Esophagus muscularis mucosa (tissue), 4 donors: ENCODE measurements around the gene TDRD6. TPM values are rescaled to one million over a fixed set of nuclear protein-coding genes. Genes with fewer than 3 reads are reported as not detected.

ENCODE experiments used
- DNase-seq: peaks from one replicate; pipeline ENCODE4 v3.0.0-alpha.2; 2017; ENCODE audit errors: extremely low spot score
- H3K27ac ChIP-seq, 4 donors: fragments of 200-600 bp; sonication (generic); replicated peaks in 1 of 4; 1 replicate in 3 of 4; 2 replicates in 1 of 4; pipeline ENCODE4 v1.5.1; 2016 to 2019; ENCODE audit warnings: mild to moderate bottlenecking in 1 of 4
- H3K27me3 ChIP-seq, 4 donors: fragments of 200-600 bp; sonication (generic); one replicate each; pipeline versions ENCODE4 v1.5.1 to v1.6.0; 2016 to 2019
- H3K36me3 ChIP-seq, 4 donors: fragments of 200-600 bp; sonication (generic); one replicate each; pipeline ENCODE4 v1.5.1; 2016 to 2019
- H3K4me1 ChIP-seq, 4 donors: fragments of 200-600 bp; sonication (generic); one replicate each; pipeline ENCODE4 v1.5.1; 2016 to 2019
- H3K4me3 ChIP-seq, 4 donors: fragments of 200-600 bp; sonication (generic); 1 replicate in 2 of 4; 2 replicates in 2 of 4; pipeline ENCODE4 v1.5.1; 2016 to 2019; ENCODE audit warnings: mild to moderate bottlenecking in 4 of 4, moderate library complexity in 1 of 4
- H3K9me3 ChIP-seq, 4 donors: fragments of 200-600 bp; sonication (generic); 1 replicate in 3 of 4; 2 replicates in 1 of 4; pipeline ENCODE4 v1.5.1; 2016 to 2019
- CTCF ChIP-seq, 3 experiments: fragments of 200-600 bp in 2 of 3; fragments of 450-650 bp in 1 of 3; sonication (generic) in 2 of 3; IDR thresholded peaks; one replicate each; pipeline ENCODE4 v1.5.1; 2017 to 2019; ENCODE audit warnings: antibody characterized with exemption in 3 of 3, mild to moderate bottlenecking in 2 of 3, moderate library complexity in 1 of 3
- EP300 ChIP-seq: sonication (generic); formaldehyde crosslinking; IDR thresholded peaks from one replicate; pipeline ENCODE4 v1.6.1; 2017; ENCODE audit warnings: antibody characterized with exemption
- POLR2A ChIP-seq: fragments of 450-650 bp; IDR thresholded peaks from one replicate; pipeline ENCODE4 v1.6.1; 2017; ENCODE audit warnings: antibody characterized with exemption, moderate library complexity, mild to moderate bottlenecking, low read depth
- POLR2AphosphoS5 ChIP-seq, 2 donors: sonication (generic); formaldehyde crosslinking; IDR thresholded peaks; one replicate each; pipeline ENCODE4 v1.6.1; 2017; ENCODE audit warnings: antibody characterized with exemption in 2 of 2
- WGBS: methylation state at CpG from one replicate; pipeline ENCODE4 v1.1.5; 2018; 5-methylcytosine and 5-hydroxymethylcytosine counted together
- intact Hi-C: fragments of 100-400 bp; cut with DNase I; formaldehyde crosslinking; loops from one replicate; pipeline ENCODE4 v1.15.1; 2023
- total RNA-seq, 4 donors: library from RNA; depleted of rRNA; stranded (reverse); fragments of >200 nt; gene quantifications; one replicate each; pipeline versions ENCODE4 v1.1.0 to v1.2.1, GENCODE V29; 2016

Gene TDRD6
- total RNA-seq, 4 donors from 2014 or later, result 0.13 to 2.1 (median 0.74) TPM

DNA sequence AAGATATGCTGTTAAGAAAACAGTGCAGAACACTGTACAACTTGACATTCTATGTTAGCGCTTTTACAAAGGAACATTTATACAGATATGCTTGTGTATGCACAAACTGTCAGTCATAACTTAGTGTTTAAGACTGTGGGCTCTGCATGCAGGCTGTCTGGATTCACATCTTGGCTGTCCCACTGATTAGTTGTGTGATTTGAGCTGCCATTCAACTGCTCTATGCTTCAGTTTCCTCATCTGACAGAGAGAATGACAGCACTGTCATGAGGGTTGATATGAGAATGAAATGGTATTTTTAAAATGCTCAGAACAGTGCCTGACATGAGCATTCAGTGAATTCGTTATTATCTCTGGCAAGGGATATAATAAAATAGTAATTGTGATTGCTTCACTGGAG, 26.2 kb upstream of the TDRD6 start:
- no peaks in the 10 kb centered on the region for H3K27me3 ChIP-seq
- no peak overlapping the region for H3K4me3 ChIP-seq
- intact Hi-C loops, result no loop called here
- no peaks in the 10 kb centered on the region for H3K9me3 ChIP-seq
- whole genome bisulfite sequencing, result 83% methylated on average over 2 of the region's 2 CpGs
- peaks cover 0 to 66% (median 23%) of the 10 kb centered on the region in 4 donors for H3K36me3 ChIP-seq
- DNase-seq, result no peak
- TF ChIP-seq CTCF (IDR thresholded peaks at IDR 0.05) (no peak), EP300 (no peak), POLR2AphosphoS5 (IDR thresholded peaks at IDR 0.05) (no peak), POLR2A (no peak)
- H3K27ac ChIP-seq, result no peak overlapping the region
- peaks cover 0 to 5% (median 0%) of the 10 kb centered on the region in 4 donors for H3K4me1 ChIP-seq

DNA sequence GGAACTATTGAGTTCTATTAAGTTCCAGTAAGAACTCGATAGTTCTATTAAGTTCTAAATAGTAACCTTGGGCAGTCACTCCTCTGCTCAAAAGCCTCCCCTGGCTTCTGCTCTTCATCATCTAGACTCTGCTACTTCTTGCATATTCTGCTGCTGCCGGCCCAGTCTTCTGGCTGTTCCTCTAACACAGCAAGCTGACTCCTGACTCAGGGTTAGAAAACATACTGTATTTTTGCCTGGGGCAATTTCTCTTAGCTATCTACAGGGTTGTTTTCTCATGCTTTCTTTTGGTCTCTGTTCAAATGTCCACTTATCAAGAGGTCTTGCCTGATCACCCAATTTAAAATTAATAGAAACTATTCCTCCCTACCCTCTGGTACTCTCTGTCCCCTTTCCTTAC, 20.3 kb upstream of the TDRD6 start:
- Histone ChIP-seq H3K27ac (no peak overlapping the region), H3K36me3 (peaks cover 0 to 86% (median 47%) of the 10 kb centered on the region in 4 donors), H3K4me3 (no peak overlapping the region), H3K27me3 (no peaks in the 10 kb centered on the region), H3K9me3 (no peaks in the 10 kb centered on the region), H3K4me1 (no peaks in the 10 kb centered on the region)
- intact Hi-C loops, result no loop called here
- 98% methylated on average over 2 of the region's 2 CpGs for WGBS
- no peak for DNase-seq
- TF ChIP-seq CTCF (IDR thresholded peaks at IDR 0.05) (no peak), EP300 (no peak), POLR2AphosphoS5 (IDR thresholded peaks at IDR 0.05) (no peak), POLR2A (no peak)

DNA sequence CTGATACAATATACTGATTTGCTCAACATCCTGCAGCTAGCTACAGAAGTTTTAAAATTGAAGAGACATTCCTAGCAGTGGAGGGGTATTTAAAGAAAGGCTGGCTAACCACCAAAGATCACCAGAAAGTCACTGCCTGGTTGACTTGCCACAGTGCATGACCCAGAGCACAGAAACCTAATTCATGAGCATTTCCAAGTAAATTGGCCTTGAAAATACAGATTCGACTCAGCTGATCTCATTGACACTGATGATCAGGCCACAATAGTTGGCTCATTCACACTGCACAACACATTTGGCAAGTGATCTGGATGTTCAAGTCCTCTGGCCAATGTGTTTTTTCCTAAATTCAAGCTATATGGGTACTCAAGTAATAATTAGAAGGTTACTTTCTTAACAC, 13.3 kb upstream of the TDRD6 start:
- no peak for TF ChIP-seq POLR2AphosphoS5 (IDR thresholded peaks at IDR 0.05)
- no peak for DNase-seq
- peaks cover 6 to 78% (median 41%) of the 10 kb centered on the region in 4 donors for H3K36me3 ChIP-seq
- H3K4me1 ChIP-seq, result no peaks in the 10 kb centered on the region
- intact Hi-C loops, result no loop called here
- no peaks in the 10 kb centered on the region for H3K9me3 ChIP-seq
- WGBS, result 86% methylated on average over 1 of the region's 1 CpG
- H3K27me3 ChIP-seq, result no peaks in the 10 kb centered on the region
- H3K27ac ChIP-seq, result no peak overlapping the region
- no peak overlapping the region for H3K4me3 ChIP-seq

GRCh38 chr6:46676604-46677313, 10.9 kb upstream of the TDRD6 start:
- Histone ChIP-seq H3K27ac (no peak overlapping the region), H3K36me3 (peaks cover 6 to 60% (median 31%) of the 10 kb centered on the region in 4 donors), H3K9me3 (no peaks in the 10 kb centered on the region), H3K4me3 (no peak overlapping the region), H3K4me1 (no peaks in the 10 kb centered on the region), H3K27me3 (no peaks in the 10 kb centered on the region)
- intact Hi-C loops, result no loop called here
- 86% methylated on average over 6 of the region's 6 CpGs for WGBS
- no peak for DNase-seq
- TF ChIP-seq EP300 (no peak), CTCF (IDR thresholded peaks at IDR 0.05) (no peak), POLR2A (no peak), POLR2AphosphoS5 (IDR thresholded peaks at IDR 0.05) (no peak)

GRCh38 chr6:46677314-46677654, 10.4 kb upstream of the TDRD6 start:
- H3K9me3 ChIP-seq, result no peaks in the 10 kb centered on the region
- no peaks in the 10 kb centered on the region for H3K4me1 ChIP-seq
- peaks cover 6 to 55% (median 28%) of the 10 kb centered on the region in 4 donors for H3K36me3 ChIP-seq
- H3K27me3 ChIP-seq, result no peaks in the 10 kb centered on the region
- no peak for DNase-seq
- 91% methylated on average over 4 of the region's 4 CpGs for WGBS
- H3K4me3 ChIP-seq, result no peak overlapping the region
- no peak for TF ChIP-seq POLR2AphosphoS5 (IDR thresholded peaks at IDR 0.05)
- no peak for TF ChIP-seq POLR2A
- TF ChIP-seq EP300, result no peak
- no peak for TF ChIP-seq CTCF (IDR thresholded peaks at IDR 0.05)
- H3K27ac ChIP-seq, result no peak overlapping the region
- intact Hi-C loops, result no loop called here
